ENCODE measurements around the gene SHOC2. TPM values are rescaled to one million over a fixed set of nuclear protein-coding genes. Genes with fewer than 3 reads are reported as not detected.

SHOC2 gene
- total and polyA plus RNA-seq, 9 donors, result 23.6 to 32.0 (median 28.3) TPM

DNA sequence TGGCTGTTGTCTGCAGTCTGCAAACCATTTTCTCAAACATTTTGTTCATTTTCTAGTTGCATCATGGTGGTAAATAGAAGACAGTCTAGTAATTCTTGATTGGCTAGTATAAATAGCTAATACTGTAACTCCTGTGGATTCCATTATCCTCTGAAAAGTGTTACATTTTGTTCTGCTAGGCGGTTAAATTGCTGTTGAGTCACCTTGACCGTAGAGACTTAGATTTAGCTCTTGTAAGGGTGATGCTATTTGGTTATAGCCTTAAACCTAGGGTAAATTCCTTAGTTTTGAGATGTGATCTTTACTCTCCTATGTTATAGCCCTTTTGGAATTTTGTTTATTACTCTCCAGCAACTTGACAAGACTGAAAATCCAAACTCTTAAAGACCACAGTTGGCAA is 58.8 kb downstream of the SHOC2 start:
- no CpG with 5 or more reads among the region's 2 CpGs for WGBS (ENCODE audit: insufficient coverage)
- Histone ChIP-seq H3K4me1 (ENCODE audit: control insufficient read depth, insufficient read depth, low read length) (no peaks in the 10 kb centered on the region), H3K9me3 (replicated peaks; ENCODE audit: control insufficient read depth, low read depth, low read length) (no peaks in the 10 kb centered on the region), H3K27ac (ENCODE audit: low read length) (no peak overlapping the region), H3K36me3 (ENCODE audit: control insufficient read depth, insufficient read depth, low read length) (peaks cover 2% of the 10 kb centered on the region), H3K4me3 (ENCODE audit: low read length) (no peak overlapping the region), H3K27me3 (ENCODE audit: control insufficient read depth, insufficient read depth, low read length) (no peaks in the 10 kb centered on the region)
- DNase-seq, result no peak

DNA sequence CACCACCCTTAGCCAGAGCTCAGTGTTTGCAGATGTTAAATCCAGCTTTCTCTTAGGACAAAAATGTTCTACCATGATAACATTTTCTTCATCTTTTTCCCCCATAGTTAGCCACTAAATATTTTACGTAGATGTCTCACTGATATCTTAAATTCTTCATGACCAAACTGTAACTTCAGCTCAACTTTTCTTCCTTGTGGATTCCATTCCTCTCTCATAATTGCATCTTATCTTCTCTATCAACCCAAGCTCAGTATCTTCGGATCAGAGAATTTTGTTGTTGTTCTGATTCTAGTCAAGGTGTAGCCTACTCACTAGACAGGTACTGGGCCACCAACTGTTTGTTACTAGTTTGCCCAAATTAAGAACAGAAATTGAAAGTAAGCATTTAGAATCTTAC is 60.2 kb downstream of the SHOC2 start:
- Histone ChIP-seq H3K27ac (ENCODE audit: low read length) (no peak overlapping the region), H3K9me3 (replicated peaks; ENCODE audit: control insufficient read depth, low read depth, low read length) (no peaks in the 10 kb centered on the region), H3K27me3 (ENCODE audit: control insufficient read depth, insufficient read depth, low read length) (no peaks in the 10 kb centered on the region), H3K4me1 (ENCODE audit: control insufficient read depth, insufficient read depth, low read length) (no peaks in the 10 kb centered on the region), H3K36me3 (ENCODE audit: control insufficient read depth, insufficient read depth, low read length) (peaks cover 2% of the 10 kb centered on the region), H3K4me3 (ENCODE audit: low read length) (no peak overlapping the region)
- WGBS (ENCODE audit: insufficient coverage), result 67% methylated on average over 1 of the region's 2 CpGs
- DNase-seq, result no peak

DNA sequence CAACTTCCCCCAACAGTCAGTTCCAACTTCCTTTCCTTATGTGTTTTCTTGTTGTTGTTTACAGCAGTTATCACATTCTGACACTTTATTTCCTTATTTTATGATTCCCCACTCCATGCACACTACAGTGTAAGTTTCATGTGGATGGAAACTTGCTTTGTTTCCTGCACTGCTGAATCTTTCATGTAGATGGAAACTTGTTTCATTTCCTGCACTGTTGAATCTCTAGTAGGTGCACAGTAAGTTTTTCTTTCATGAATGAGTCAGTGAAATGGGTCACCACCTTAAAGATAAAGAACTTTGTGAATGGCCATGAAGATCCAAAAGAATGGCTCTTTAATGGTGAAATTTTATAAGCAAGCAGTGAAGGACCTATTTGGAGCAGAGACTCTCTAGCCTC is 61.4 kb downstream of the SHOC2 start:
- Histone ChIP-seq H3K9me3 (replicated peaks; ENCODE audit: control insufficient read depth, low read depth, low read length) (no peaks in the 10 kb centered on the region), H3K4me3 (ENCODE audit: low read length) (no peak overlapping the region), H3K27ac (ENCODE audit: low read length) (no peak overlapping the region), H3K27me3 (ENCODE audit: control insufficient read depth, insufficient read depth, low read length) (no peaks in the 10 kb centered on the region), H3K36me3 (ENCODE audit: control insufficient read depth, insufficient read depth, low read length) (peaks cover 2% of the 10 kb centered on the region), H3K4me1 (ENCODE audit: control insufficient read depth, insufficient read depth, low read length) (no peaks in the 10 kb centered on the region)
- no peak for DNase-seq

DNA sequence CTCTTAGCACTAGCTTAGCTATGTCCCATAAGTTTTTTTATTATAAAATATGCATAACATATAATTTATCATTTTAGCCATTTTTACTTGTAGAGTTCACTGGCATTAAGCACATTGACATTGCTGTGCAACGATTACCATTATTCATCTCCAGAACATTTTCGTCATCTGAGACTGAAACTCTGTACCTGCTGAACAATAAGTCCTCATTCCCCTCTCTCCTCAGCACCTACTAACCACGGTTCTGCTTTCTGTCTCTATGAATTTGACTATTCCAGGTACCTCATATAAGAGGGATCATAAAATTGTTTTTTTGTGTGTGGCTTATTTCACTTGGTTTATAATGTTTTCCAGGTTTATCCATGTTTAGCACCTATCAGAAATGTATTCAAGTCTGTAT is 64.1 kb downstream of the SHOC2 start:
- H3K4me3 ChIP-seq (ENCODE audit: low read length), result no peak overlapping the region
- no peaks in the 10 kb centered on the region for H3K4me1 ChIP-seq (ENCODE audit: control insufficient read depth, insufficient read depth, low read length)
- 92% methylated on average over 2 of the region's 3 CpGs for WGBS (ENCODE audit: insufficient coverage)
- no peaks in the 10 kb centered on the region for H3K9me3 ChIP-seq (replicated peaks; ENCODE audit: control insufficient read depth, low read depth, low read length)
- no peak overlapping the region for H3K27ac ChIP-seq (ENCODE audit: low read length)
- H3K27me3 ChIP-seq (ENCODE audit: control insufficient read depth, insufficient read depth, low read length), result no peaks in the 10 kb centered on the region
- no peak for DNase-seq
- H3K36me3 ChIP-seq (ENCODE audit: control insufficient read depth, insufficient read depth, low read length), result peaks cover 4% of the 10 kb centered on the region

DNA sequence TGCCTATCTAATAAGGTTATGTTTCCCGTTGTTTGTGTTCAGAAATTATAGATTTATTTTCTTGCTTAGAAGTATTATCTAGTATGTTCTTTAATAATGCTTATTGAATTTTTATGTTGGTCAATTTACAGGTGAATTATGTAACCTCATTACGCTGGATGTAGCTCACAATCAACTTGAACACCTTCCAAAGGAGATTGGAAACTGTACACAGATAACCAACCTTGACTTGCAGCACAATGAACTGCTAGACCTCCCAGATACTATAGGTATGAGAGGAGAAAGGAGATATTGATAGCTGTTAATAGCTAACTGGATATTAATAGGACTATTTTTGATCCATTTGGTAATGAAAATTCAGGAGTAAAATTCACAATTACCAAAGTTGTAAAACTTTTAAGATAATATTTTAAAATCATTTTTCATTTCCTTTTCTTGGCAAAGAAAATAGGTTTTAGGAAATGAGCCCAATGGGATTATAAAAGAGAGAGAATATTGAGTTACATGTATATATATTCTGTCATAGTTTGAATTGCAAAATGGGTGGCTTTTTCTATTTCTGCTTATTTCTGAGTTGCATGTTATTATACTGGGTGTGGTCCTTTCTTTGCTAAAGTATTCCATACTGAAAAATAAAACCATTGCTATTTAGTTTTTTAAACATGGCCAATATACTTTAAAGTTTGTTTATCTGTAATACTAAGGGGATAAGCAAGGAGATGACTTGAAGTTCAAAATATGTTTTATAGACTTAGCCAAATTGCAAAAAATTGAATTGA is 66.3 kb downstream of the SHOC2 start:
- Histone ChIP-seq H3K27me3 (ENCODE audit: control insufficient read depth, insufficient read depth, low read length) (no peaks in the 10 kb centered on the region), H3K36me3 (ENCODE audit: control insufficient read depth, insufficient read depth, low read length) (peaks cover 3% of the 10 kb centered on the region), H3K9me3 (replicated peaks; ENCODE audit: control insufficient read depth, low read depth, low read length) (no peaks in the 10 kb centered on the region), H3K27ac (ENCODE audit: low read length) (no peak overlapping the region), H3K4me1 (ENCODE audit: control insufficient read depth, insufficient read depth, low read length) (no peaks in the 10 kb centered on the region), H3K4me3 (ENCODE audit: low read length) (no peak overlapping the region)
- DNase-seq, result peak; percentile 61
- no CpG with 5 or more reads among the region's 2 CpGs for WGBS (ENCODE audit: insufficient coverage)

DNA sequence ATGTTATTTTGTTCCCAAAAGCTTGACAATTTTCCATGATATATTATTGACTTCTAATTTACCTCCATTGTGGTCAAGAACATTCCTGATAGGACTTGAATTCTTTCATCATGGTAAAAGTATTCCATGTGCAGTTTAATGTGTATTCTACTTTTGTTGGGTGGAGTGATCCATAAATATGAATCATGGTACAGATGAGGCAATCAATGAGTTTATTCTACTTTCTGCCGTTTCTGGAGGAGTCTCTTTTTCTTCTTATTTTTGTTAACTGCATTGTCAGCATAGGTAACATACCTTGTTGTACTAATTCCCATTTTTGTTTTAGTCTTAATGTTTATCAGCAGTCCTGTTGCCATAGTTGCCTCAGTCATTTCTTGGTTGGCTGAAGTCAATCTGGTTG is 69.6 kb downstream of the SHOC2 start:
- WGBS (ENCODE audit: insufficient coverage), result no CpG with 5 or more reads among the region's 1 CpG
- no peaks in the 10 kb centered on the region for H3K9me3 ChIP-seq (replicated peaks; ENCODE audit: control insufficient read depth, low read depth, low read length)
- peaks cover 3% of the 10 kb centered on the region for H3K36me3 ChIP-seq (ENCODE audit: control insufficient read depth, insufficient read depth, low read length)
- no peak for DNase-seq
- no peak overlapping the region for H3K4me3 ChIP-seq (ENCODE audit: low read length)
- H3K27ac ChIP-seq (ENCODE audit: low read length), result no peak overlapping the region
- H3K27me3 ChIP-seq (ENCODE audit: control insufficient read depth, insufficient read depth, low read length), result no peaks in the 10 kb centered on the region
- H3K4me1 ChIP-seq (ENCODE audit: control insufficient read depth, insufficient read depth, low read length), result no peaks in the 10 kb centered on the region

DNA sequence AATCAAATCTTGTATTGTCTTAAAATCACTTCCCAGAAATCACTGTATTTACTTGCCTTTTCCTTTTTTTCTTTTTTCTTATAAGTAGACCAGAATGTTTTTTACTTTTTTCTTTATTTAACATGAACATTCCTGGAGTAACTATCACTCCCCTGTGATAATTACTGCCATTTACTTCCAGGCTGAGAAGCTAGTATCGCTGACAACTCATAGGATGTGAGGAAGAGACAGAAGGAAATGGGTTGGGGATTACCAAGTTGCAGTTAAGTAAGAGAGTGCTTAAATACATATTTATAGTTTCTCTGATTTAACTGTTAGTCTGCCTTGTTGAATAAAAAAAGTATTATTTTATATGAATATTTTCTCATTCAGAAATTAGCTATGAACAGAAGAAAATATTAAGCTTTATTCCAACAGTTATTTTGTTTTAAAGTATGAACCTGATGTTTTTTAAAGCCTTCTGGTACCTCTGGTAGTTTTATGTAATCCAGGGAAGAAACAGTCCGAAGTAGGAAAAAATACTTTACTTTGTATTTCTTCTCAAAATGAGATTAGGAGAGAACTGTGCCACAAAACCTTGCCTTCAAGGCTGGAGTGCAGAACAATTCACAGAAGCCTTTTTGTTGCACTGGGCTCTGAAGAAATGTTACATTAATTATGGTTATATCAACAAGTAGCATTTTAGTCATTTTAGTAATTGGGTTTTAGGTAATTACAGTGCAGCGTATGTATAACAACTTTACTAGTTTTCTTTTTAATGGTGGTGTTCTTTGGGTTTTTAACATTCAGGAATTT is 72.8 kb downstream of the SHOC2 start:
- Histone ChIP-seq H3K4me1 (ENCODE audit: control insufficient read depth, insufficient read depth, low read length) (no peaks in the 10 kb centered on the region), H3K4me3 (ENCODE audit: low read length) (no peak overlapping the region), H3K27me3 (ENCODE audit: control insufficient read depth, insufficient read depth, low read length) (no peaks in the 10 kb centered on the region), H3K9me3 (replicated peaks; ENCODE audit: control insufficient read depth, low read depth, low read length) (no peaks in the 10 kb centered on the region), H3K36me3 (ENCODE audit: control insufficient read depth, insufficient read depth, low read length) (no peaks in the 10 kb centered on the region), H3K27ac (ENCODE audit: low read length) (no peak overlapping the region)
- no CpG with 5 or more reads among the region's 3 CpGs for WGBS (ENCODE audit: insufficient coverage)
- no peak for DNase-seq

DNA sequence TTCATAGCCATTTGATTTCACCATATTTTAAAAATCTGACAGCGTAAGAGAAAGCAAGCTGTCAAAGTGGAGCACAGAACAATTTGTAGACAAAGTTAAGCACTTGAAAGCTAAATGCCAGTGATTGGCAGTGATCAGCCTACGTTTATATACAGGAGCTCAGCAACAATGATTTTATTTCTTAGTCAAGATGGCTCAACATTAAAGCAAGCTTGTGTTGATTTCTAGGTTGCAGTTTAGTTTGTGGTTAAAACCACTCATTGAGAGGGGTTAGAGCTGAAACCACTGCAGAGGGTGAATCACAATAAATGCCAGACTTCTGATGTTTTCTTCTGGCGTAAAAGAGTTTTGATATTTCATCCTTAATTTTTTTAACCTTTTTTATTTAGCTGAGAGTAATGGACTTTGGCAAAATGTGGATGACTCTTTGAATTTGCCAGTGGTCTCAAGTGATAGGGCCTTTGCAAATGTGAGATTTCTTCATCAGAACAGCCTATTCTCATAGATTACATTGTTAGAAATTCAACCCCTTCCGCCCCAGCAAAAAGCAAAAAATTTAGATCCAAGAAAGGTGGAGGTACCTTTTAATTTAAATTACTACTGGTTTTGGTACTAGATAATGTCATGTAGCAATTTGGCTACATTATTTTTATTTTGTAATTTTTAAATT is 73.8 kb downstream of the SHOC2 start:
- H3K27me3 ChIP-seq (ENCODE audit: control insufficient read depth, insufficient read depth, low read length), result no peaks in the 10 kb centered on the region
- no peaks in the 10 kb centered on the region for H3K4me1 ChIP-seq (ENCODE audit: control insufficient read depth, insufficient read depth, low read length)
- no peaks in the 10 kb centered on the region for H3K36me3 ChIP-seq (ENCODE audit: control insufficient read depth, insufficient read depth, low read length)
- 100% methylated on average over 1 of the region's 4 CpGs for WGBS (ENCODE audit: insufficient coverage)
- H3K27ac ChIP-seq (ENCODE audit: low read length), result no peak overlapping the region
- no peaks in the 10 kb centered on the region for H3K9me3 ChIP-seq (replicated peaks; ENCODE audit: control insufficient read depth, low read depth, low read length)
- no peak overlapping the region for H3K4me3 ChIP-seq (ENCODE audit: low read length)
- no peak for DNase-seq

DNA sequence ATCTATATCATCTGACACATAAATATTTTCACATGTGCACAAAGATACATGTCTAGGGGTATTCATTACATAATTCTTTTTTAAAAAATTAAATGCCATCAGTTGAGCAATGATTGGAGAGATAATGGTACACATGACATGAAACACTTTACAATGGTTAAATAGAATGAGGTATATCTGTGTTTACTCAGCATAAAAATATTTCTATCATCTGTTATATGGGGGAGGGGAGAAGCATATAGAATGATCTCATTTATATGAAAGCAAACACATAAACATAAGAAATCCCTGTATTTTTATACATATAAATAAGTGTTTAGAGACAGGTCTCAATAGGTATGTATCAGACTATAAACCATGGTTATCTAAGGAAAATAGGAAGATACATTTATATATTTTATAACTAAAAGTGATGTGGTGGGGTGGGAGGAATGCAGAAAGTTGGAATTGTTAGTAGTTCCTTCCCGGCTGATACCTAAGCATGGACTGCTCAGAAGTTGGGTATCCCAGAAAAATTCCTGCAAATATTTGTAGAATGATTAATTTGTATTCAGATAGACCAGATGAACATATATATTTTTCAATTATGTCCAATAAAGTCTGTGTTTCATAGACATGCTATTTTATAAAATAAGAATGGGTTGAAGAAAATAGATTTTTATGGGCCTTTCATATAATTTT is 75.1 kb downstream of the SHOC2 start:
- Histone ChIP-seq H3K4me1 (ENCODE audit: control insufficient read depth, insufficient read depth, low read length) (no peaks in the 10 kb centered on the region), H3K27ac (ENCODE audit: low read length) (no peak overlapping the region), H3K36me3 (ENCODE audit: control insufficient read depth, insufficient read depth, low read length) (no peaks in the 10 kb centered on the region), H3K27me3 (ENCODE audit: control insufficient read depth, insufficient read depth, low read length) (no peaks in the 10 kb centered on the region), H3K4me3 (ENCODE audit: low read length) (no peak overlapping the region), H3K9me3 (replicated peaks; ENCODE audit: control insufficient read depth, low read depth, low read length) (no peaks in the 10 kb centered on the region)
- no peak for DNase-seq
- WGBS (ENCODE audit: insufficient coverage), result no CpG with 5 or more reads among the region's 1 CpG

DNA sequence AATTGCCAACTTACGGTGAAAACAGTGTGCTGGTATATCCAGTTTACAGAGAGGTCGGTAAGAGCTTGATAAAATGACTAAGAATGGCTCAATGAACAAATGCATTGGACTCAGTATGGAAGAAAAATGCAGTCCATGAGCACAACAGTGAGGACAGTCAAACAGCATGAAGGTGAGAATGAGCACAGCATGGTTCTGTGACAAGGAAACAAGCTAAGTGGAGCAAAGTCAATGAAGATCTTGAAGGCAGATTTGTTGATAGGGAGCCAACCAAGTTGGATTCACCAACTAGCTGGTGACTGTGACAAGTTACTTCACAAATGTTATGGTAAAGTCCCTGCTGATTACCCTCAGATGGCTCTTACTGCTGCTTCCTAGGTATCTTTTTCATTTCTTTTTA is 75.9 kb downstream of the SHOC2 start:
- 81% methylated on average over 2 of the region's 2 CpGs for WGBS (ENCODE audit: insufficient coverage)
- H3K9me3 ChIP-seq (replicated peaks; ENCODE audit: control insufficient read depth, low read depth, low read length), result no peaks in the 10 kb centered on the region
- no peak for DNase-seq
- H3K27me3 ChIP-seq (ENCODE audit: control insufficient read depth, insufficient read depth, low read length), result no peaks in the 10 kb centered on the region
- H3K4me1 ChIP-seq (ENCODE audit: control insufficient read depth, insufficient read depth, low read length), result no peaks in the 10 kb centered on the region
- H3K4me3 ChIP-seq (ENCODE audit: low read length), result no peak overlapping the region
- no peaks in the 10 kb centered on the region for H3K36me3 ChIP-seq (ENCODE audit: control insufficient read depth, insufficient read depth, low read length)
- no peak overlapping the region for H3K27ac ChIP-seq (ENCODE audit: low read length)

All from muscle of leg (tissue), 11 donors.